D721Med (cell line): Measurements from ENCODE around the gene CPSF4L.

ENCODE experiments used
- DNase-seq: peaks from one replicate; pipeline ENCODE4 v3.0.0; 2011; ENCODE audit warnings: low spot score; ENCODE audit not compliant: insufficient read length
- FAIRE-seq: peaks from 2 replicates; lab custom pipeline; 2011; peaks lifted over from hg19 to GRCh38; lab: Jason Lieb, UNC
- CTCF ChIP-seq: IDR thresholded peaks from 2 replicates; pipeline ENCODE4 v1.5.1; 2012; ENCODE audit warnings: mild to moderate bottlenecking, control low read depth; ENCODE audit not compliant: insufficient read depth; ENCODE audit errors: missing control alignments

CPSF4L gene

GRCh38 chr17:73224663-73225305 lies 36.9 kb downstream of the CPSF4L start:
- DNase-seq, result no peak
- FAIRE-seq, result no peak
- no peak for TF ChIP-seq CTCF

GRCh38 chr17:73224237-73224636 lies 37.4 kb downstream of the CPSF4L start:
- DNase-seq (no peak), FAIRE-seq (no peak)
- TF ChIP-seq CTCF, result no peak

GRCh38 chr17:73223626-73224230 lies 38.0 kb downstream of the CPSF4L start:
- DNase-seq, result no peak
- no peak for TF ChIP-seq CTCF
- FAIRE-seq, result no peak

GRCh38 chr17:73215447-73215846 lies 46.2 kb downstream of the CPSF4L start:
- TF ChIP-seq CTCF, result no peak
- DNase-seq (no peak), FAIRE-seq (no peak)

GRCh38 chr17:73214851-73215250 lies 46.8 kb downstream of the CPSF4L start:
- no peak for DNase-seq
- no peak for TF ChIP-seq CTCF
- FAIRE-seq, result no peak

- DNase-seq (no peak), FAIRE-seq (no peak)
- no peak for TF ChIP-seq CTCF
These were observed 47.7 kb downstream of the CPSF4L start for GRCh38 chr17:73214008-73214407.

GRCh38 chr17:73211745-73212144 lies 49.9 kb downstream of the CPSF4L start:
- DNase-seq, result no peak
- no peak for TF ChIP-seq CTCF

More at GRCh38 chr17:73211745-73212144, 49.9 kb downstream of the CPSF4L start:
- FAIRE-seq, result no peak
